Hepatocyte (in vitro differentiated cells): ENCODE data around the gene UBN2.

Experiments
- EZH2 ChIP-seq: fragments of 200-600 bp; sonication (generic); IDR thresholded peaks from 2 replicates; pipeline ENCODE4 v1.6.1; 2016; ENCODE audit warnings: antibody characterized with exemption, mild to moderate bottlenecking, borderline replicate concordance
- EZH2phosphoT487 ChIP-seq: fragments of 200-600 bp; sonication (generic); IDR thresholded peaks from one replicate; pipeline ENCODE4 v1.6.1; 2018; ENCODE audit warnings: antibody characterized with exemption, mild to moderate bottlenecking, low read depth, moderate library complexity; ENCODE audit not compliant: unreplicated experiment, severe bottlenecking
- TF ChIP-seq, protein P1 (sequence below): fragments of 200-600 bp; sonication (generic); IDR thresholded peaks from 2 replicates; pipeline ENCODE4 v1.5.1; 2016; ENCODE audit warnings: antibody characterized with exemption, mild to moderate bottlenecking; ENCODE audit not compliant: poor library complexity

- TF ChIP-seq, protein P1, sequence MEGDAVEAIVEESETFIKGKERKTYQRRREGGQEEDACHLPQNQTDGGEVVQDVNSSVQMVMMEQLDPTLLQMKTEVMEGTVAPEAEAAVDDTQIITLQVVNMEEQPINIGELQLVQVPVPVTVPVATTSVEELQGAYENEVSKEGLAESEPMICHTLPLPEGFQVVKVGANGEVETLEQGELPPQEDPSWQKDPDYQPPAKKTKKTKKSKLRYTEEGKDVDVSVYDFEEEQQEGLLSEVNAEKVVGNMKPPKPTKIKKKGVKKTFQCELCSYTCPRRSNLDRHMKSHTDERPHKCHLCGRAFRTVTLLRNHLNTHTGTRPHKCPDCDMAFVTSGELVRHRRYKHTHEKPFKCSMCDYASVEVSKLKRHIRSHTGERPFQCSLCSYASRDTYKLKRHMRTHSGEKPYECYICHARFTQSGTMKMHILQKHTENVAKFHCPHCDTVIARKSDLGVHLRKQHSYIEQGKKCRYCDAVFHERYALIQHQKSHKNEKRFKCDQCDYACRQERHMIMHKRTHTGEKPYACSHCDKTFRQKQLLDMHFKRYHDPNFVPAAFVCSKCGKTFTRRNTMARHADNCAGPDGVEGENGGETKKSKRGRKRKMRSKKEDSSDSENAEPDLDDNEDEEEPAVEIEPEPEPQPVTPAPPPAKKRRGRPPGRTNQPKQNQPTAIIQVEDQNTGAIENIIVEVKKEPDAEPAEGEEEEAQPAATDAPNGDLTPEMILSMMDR, result no peak
- TF ChIP-seq EZH2 (no peak), EZH2phosphoT487 (no peak)
These were observed 61.8 kb downstream of the UBN2 start for GRCh38 chr7:139292821-139293220.
